ENCODE measurements around the gene CTSE. TPM values are rescaled to one million over a fixed set of nuclear protein-coding genes. Genes with fewer than 3 reads are reported as not detected.

Gene CTSE
- total and polyA plus RNA-seq, 9 of the 15 experiments (the other 6 are each of a cell fraction or from before 2014, with no cell fraction given): 0.04 to 0.18 (median 0.09) TPM; not detected in 4

DNA sequence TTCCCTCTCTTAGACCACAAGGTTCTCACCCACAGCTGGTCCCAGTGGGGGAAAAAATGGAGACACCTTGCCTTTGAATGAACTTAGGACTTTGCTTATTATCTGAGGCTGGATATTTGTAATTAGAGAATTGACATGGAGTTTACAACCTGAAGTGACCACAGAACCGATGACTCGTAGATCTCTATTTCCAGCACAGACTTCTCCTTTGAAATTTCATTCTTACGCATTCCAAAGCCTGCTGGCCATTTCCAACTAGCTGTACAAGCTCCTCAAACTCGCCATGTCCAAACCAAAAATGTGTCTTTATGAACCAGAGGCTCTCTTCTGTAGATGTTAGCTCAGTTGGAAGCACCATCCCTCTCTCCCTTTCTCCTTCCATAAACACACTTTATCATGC is 32.5 kb downstream of the CTSE start:
- Histone ChIP-seq H3K9me3 (replicated peaks; ENCODE audit: control insufficient read depth, insufficient read depth, low read depth, low read length) (no peaks in the 10 kb centered on the region), H3K36me3 (ENCODE audit: control insufficient read depth, insufficient read depth, low read length) (no peaks in the 10 kb centered on the region), H3K4me3 (no peak overlapping the region), H3K4me1 (replicated peaks in 1 of 2; ENCODE audit: control insufficient read depth in 2 of 2, insufficient read depth in 2 of 2, low read length in 2 of 2) (no peaks in the 10 kb centered on the region), H3K9ac (ENCODE audit: insufficient read depth in 1 of 2, low read depth in 2 of 2, low read length in 2 of 2) (no peak overlapping the region), H3K4me2 (ENCODE audit: insufficient read depth, low read length) (no peak overlapping the region), H3K27ac (ENCODE audit: extremely low read depth, low read depth, low read length) (no peak overlapping the region), H3K79me2 (ENCODE audit: control insufficient read depth, insufficient read depth, low read length) (no peaks in the 10 kb centered on the region), H3K27me3 (ENCODE audit: control insufficient read depth in 2 of 2, insufficient read depth in 2 of 2, low read length in 2 of 2) (peaks cover 14 to 51% of the 10 kb centered on the region in 2 experiments), H2AFZ (ENCODE audit: low read depth, low read length) (no peak overlapping the region), H3K9me1 (ENCODE audit: control insufficient read depth, insufficient read depth, low read length) (no peaks in the 10 kb centered on the region), H4K20me1 (replicated peaks; ENCODE audit: control insufficient read depth, insufficient read depth, low read length) (0 out of 2 replicates have a peak, but pooled peaks cover 7% of the 10 kb centered on the region)
- intact Hi-C loops (cut with micrococcal nuclease) (no loop called here), in situ Hi-C loops (cut with MboI) (no loop called here)
- ATAC-seq: no peak
- ChIA-PET CTCF (ENCODE audit: low intra/inter-chr PET ratio) (no interaction called here), POLR2A (interaction anchor here (0.7 kb wide), 1 partner anchor 20 kb away, joined by 3 read pairs; no protein-coding TSS in a partner anchor)
- TF ChIP-seq, protein P1, sequence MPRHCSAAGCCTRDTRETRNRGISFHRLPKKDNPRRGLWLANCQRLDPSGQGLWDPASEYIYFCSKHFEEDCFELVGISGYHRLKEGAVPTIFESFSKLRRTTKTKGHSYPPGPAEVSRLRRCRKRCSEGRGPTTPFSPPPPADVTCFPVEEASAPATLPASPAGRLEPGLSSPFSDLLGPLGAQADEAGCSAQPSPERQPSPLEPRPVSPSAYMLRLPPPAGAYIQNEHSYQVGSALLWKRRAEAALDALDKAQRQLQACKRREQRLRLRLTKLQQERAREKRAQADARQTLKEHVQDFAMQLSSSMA (CRISPR knock-in tag; IDR thresholded peaks at IDR 0.05): no peak
- TF ChIP-seq SP1 (CRISPR knock-in tag; IDR thresholded peaks at IDR 0.05): no peak
- TF ChIP-seq EP400 (IDR thresholded peaks at IDR 0.05): no peak
- TF ChIP-seq NFIX (CRISPR knock-in tag; IDR thresholded peaks at IDR 0.05; ENCODE audit: low read depth): no peak
- no peak for TF ChIP-seq ELF2 (CRISPR knock-in tag; IDR thresholded peaks at IDR 0.05)
- no peak for TF ChIP-seq CXXC5 (CRISPR knock-in tag; IDR thresholded peaks at IDR 0.05)
- no peak for TF ChIP-seq BHLHE40 (IDR thresholded peaks at IDR 0.05; ENCODE audit: low read length)
- TF ChIP-seq, protein P2, sequence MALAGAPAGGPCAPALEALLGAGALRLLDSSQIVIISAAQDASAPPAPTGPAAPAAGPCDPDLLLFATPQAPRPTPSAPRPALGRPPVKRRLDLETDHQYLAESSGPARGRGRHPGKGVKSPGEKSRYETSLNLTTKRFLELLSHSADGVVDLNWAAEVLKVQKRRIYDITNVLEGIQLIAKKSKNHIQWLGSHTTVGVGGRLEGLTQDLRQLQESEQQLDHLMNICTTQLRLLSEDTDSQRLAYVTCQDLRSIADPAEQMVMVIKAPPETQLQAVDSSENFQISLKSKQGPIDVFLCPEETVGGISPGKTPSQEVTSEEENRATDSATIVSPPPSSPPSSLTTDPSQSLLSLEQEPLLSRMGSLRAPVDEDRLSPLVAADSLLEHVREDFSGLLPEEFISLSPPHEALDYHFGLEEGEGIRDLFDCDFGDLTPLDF (CRISPR knock-in tag; IDR thresholded peaks at IDR 0.05): no peak
- no peak for TF ChIP-seq SIN3A (IDR thresholded peaks at IDR 0.05; ENCODE audit: borderline replicate concordance in 2 of 2, control insufficient read depth in 1 of 2, low read depth in 2 of 2, low read length in 2 of 2)
- no peak for TF ChIP-seq NR3C1 (CRISPR knock-in tag; IDR thresholded peaks at IDR 0.05)
- no peak for TF ChIP-seq LCOR (CRISPR knock-in tag; IDR thresholded peaks at IDR 0.05)
- TF ChIP-seq ZNF583 (CRISPR knock-in tag; IDR thresholded peaks at IDR 0.05): no peak
- TF ChIP-seq, protein P3, sequence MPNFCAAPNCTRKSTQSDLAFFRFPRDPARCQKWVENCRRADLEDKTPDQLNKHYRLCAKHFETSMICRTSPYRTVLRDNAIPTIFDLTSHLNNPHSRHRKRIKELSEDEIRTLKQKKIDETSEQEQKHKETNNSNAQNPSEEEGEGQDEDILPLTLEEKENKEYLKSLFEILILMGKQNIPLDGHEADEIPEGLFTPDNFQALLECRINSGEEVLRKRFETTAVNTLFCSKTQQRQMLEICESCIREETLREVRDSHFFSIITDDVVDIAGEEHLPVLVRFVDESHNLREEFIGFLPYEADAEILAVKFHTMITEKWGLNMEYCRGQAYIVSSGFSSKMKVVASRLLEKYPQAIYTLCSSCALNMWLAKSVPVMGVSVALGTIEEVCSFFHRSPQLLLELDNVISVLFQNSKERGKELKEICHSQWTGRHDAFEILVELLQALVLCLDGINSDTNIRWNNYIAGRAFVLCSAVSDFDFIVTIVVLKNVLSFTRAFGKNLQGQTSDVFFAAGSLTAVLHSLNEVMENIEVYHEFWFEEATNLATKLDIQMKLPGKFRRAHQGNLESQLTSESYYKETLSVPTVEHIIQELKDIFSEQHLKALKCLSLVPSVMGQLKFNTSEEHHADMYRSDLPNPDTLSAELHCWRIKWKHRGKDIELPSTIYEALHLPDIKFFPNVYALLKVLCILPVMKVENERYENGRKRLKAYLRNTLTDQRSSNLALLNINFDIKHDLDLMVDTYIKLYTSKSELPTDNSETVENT (CRISPR knock-in tag; IDR thresholded peaks at IDR 0.05): no peak
- no peak for TF ChIP-seq RHOXF2B (CRISPR knock-in tag; conservative IDR thresholded peaks at IDR 0.05)
- no peak for TF ChIP-seq TAF7 (tag; IDR thresholded peaks at IDR 0.05)
- TF ChIP-seq ZNF431 (CRISPR knock-in tag; IDR thresholded peaks at IDR 0.05): no peak
- no peak for TF ChIP-seq SRSF9 (IDR thresholded peaks at IDR 0.05; ENCODE audit: borderline replicate concordance, low read depth, low read length)
- TF ChIP-seq ETV5 (CRISPR knock-in tag; IDR thresholded peaks at IDR 0.05; ENCODE audit: low read depth): no peak
- TF ChIP-seq, protein P4, sequence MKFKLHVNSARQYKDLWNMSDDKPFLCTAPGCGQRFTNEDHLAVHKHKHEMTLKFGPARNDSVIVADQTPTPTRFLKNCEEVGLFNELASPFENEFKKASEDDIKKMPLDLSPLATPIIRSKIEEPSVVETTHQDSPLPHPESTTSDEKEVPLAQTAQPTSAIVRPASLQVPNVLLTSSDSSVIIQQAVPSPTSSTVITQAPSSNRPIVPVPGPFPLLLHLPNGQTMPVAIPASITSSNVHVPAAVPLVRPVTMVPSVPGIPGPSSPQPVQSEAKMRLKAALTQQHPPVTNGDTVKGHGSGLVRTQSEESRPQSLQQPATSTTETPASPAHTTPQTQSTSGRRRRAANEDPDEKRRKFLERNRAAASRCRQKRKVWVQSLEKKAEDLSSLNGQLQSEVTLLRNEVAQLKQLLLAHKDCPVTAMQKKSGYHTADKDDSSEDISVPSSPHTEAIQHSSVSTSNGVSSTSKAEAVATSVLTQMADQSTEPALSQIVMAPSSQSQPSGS (CRISPR knock-in tag; IDR thresholded peaks at IDR 0.05): no peak
- TF ChIP-seq FOS (IDR thresholded peaks at IDR 0.05; ENCODE audit: extremely low read depth, insufficient read length): no peak
- DNase-seq (ENCODE audit: extremely low read depth in 1 of 4, low spot score in 3 of 4): no peak
- no TSS peak for BruUV-seq (replicated peaks)
- WGBS (ENCODE audit: insufficient coverage, low coverage, missing lambda C conversion rate): 0% methylated on average over 4 of the region's 4 CpGs
- FAIRE-seq: no peak
